ENCODE measurements around the gene CBR4.

DNA sequence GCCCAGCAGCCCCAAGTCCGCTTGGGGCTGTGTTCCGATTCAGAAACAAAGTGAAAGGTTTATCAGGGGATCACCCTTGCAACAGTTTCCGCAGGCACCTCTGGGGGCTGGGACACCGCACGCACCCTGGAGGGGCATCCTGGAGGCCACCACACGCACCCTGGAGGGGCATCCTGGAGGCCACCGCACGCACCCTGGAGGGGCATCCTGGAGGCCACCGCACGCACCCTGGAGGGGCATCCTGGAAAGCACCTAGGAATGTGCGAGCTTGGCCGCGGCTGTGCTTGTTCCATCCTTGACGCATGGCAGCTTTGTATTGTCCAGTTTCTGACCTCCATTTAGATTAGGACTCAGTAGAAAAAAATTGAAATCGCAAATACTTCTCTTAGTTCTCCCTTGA lies 21.3 kb upstream of the CBR4 start:
- TF ChIP-seq POLR2A (IDR thresholded peaks at IDR 0.05) (no peak), CTCF (IDR thresholded peaks at IDR 0.05) (no peak), EP300 (IDR thresholded peaks at IDR 0.05) (no peak)
